HG03097 (cell line): ENCODE results near the gene TMED8.
A peak's percentile ranks its signal among the peaks of the same experiment; 100 is the strongest.
"Not testable (repeated sequence)": the region's sequence is repeated elsewhere in the genome, so short reads cannot be mapped to it uniquely, and the experiment has no call there.

ENCODE experiments used
- ATAC-seq: cut with Tn5 transposase; IDR thresholded peaks from one replicate; pipeline ENCODE4 v1.9.1; 2021; ENCODE audit not compliant: unreplicated experiment, low FRiP score

TMED8 gene

DNA sequence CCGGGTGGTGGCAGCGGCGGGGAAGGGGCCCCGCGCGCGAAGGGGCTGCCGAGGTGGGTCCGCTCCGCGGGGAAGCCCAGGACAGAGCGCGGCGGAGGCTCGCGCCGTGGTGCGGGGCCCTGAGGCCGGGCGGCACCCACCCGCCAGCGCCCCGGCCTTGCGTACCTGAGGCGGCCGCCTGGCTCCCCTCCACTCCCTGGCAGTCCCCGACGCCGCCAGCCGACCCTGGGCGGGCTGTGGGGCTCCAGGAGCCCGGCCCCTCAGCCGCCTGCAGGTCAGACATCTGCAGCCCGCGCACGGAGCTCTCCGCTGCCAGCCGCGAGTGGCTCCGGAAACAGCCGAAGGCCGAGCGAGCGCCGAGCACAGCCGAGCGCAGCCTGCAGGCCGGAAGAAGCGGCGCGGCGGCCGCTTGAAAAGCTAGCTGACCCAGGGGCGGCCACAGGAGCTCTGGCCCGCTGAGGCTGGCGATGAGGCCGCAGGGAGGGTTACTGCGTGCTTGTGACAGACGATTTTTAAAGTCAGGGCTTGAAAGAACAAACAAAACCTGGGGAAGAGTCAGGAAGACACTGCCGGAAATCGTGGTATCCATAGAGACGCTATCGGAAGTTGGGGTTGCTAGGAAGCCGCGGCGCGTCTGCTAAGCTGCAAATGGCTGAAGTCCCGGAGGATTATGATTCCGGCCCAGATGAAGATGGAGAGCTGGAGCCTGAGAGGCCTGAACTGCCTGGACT, at the start of gene TMED8, which contains the start of gene SAMD15:
Gene TMED8, minus strand, starts transcription at position 324 of the 731 bp plus-strand sequence. Its CDS starts 41 bp downstream, at position 283.
Gene SAMD15, plus strand, starts transcription at position 609 of the 731 bp plus-strand sequence. Its CDS starts 40 bp downstream, at position 649.
- peak; percentile 72 for ATAC-seq

- ATAC-seq: no peak
Measured at GRCh38 chr14:77426396-77426795, 49.5 kb upstream of the TMED8 start.

DNA sequence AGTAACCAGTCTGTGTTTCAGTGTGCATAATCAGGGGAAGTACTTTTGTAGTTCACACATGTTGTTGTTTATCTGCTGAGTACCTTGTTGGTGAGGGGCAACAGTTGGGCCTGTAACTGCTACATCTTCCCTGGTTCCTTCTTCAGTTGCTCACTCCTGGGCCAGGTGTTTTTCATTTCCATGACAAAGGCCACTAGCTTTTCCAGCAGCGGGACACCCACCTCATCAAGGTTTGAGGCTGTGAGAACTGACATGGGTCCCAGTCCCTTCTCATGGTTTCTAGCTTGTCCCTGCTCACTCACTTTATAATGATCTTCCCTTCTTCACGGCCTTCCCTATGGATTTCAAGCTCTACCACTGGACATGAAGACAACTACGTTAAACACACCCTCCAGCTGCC, 48.0 kb upstream of the TMED8 start:
- ATAC-seq: no peak

- ATAC-seq: no peak
Measured at GRCh38 chr14:77423423-77423822, 46.5 kb upstream of the TMED8 start, which contains the start of gene NOXRED1. NOXRED1 (minus strand) TSS chr14:77423523; CDS start chr14:77422889, 634 bp downstream.

DNA sequence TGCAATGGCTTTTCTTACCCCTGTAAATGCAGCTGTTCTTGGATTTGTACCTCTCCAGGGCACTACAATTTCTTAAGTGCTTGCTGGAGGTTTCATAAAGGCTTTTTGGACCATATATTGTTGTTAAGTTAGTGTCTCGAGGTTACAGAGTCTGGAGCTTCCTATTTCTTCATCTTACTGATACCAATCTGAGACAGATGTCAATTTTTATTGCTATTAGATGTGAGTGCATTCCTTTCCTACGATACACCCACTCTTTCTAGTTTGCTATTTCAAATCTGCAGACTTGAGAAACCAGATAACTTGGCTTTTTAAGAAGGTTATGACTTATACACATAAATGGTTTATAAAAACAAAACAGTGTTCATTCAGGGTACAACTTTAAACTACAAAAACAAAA, 44.3 kb upstream of the TMED8 start:
- no peak for ATAC-seq

DNA sequence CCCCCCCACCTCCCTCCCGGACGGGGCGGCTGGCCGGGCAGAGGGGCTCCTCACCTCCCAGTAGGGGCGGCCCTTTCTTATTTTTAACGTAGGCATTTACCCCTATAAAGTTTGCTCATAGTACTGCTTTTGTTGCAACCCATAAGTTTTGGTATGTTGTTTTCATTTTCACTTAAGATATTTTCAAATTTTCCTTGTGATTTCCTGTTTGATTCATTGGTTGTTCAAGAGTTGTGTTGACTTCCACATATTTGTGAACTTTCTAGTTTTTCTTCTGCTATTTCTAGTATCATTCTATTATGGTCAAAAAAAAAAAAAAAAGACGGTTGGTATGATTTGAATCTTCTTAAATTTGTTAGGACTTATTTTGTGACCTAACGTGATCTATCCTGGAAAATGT, 39.9 kb upstream of the TMED8 start:
- ATAC-seq: no peak

DNA sequence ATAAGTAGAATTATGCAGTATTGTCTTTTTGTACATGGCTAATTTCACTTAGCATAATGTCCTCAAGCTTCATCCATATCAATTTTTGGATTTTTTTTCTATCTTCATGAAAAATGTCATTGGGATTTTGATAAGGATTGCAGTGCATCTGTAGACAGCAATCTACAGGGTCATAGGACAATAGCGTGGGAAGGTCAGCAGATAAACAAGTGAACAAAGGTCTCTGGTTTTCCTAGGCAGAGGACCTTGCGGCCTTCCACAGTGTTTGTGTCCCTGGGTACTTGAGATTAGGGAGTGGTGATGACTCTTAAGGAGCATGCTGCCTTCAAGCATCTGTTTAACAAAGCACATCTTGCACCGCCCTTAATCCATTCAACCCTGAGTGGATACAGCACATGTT, 39.2 kb upstream of the TMED8 start:
- ATAC-seq: not testable (repeated sequence)

DNA sequence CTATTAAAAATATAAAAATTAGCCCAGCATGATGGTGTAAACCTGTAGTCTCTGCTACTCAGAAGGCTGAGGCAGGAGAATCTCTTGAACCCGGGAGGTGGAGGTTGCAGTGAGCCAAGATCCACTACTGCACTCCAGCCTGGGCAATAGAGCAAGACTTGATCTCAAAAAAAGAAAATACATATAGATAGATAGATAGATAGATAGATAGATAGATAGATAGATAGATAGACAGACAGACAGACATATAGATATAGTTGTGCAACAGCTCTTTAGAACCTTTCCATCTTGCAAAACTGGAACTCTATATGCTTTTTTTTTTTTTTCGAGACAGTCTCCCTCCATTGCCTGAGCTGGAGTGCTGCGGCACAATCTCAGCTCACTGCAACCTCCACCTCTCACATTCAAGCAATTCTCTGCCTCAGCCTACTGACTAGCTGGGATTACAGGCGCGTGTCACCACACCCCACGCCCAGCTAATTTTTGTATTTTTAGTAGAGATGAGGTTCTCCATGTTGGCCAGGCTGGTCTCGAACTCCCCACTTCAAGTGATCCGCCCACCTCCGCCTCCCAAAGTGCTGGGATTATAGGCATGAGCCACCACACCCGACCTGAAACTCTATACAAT, 38.6 kb upstream of the TMED8 start:
- not testable (repeated sequence) for ATAC-seq

DNA sequence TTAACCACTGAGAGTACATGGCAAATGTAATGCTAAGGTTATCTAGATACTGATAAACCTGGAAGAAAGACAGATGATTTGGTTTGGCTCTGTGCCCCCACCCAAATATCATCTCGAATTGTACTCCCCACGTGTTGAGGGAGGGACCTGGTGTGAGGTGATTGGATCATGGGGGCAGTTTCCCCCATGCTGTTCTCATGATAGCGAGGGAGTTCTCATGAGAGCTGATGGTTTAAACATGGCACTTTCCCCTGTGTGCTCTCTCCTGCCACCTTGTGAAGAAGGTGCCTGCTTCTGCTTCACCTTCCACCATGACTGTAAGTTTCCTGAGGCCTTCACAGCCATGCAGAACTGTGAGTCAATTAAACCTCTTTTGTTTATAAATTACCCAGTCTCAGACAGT, 32.2 kb upstream of the TMED8 start:
- ATAC-seq: no peak

DNA sequence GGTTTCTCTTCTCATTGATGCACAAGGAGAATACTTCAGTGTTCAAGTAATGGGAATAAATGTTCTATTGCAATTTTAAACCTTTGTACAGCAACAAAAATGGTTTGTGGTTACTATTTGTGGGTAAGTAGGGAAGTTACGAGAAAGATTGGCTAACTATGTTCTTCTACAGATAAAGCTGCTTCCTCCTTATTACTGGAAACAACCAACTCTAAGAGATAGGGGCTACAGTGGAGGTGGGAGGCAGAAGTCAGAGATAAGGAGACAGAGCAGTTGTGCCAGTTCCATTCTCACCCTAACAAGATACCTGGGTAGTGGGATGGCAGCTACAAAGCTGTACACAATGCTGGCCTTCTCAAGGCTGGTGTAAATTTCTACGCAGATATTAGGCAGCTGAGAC, 30.3 kb upstream of the TMED8 start:
- no peak for ATAC-seq

DNA sequence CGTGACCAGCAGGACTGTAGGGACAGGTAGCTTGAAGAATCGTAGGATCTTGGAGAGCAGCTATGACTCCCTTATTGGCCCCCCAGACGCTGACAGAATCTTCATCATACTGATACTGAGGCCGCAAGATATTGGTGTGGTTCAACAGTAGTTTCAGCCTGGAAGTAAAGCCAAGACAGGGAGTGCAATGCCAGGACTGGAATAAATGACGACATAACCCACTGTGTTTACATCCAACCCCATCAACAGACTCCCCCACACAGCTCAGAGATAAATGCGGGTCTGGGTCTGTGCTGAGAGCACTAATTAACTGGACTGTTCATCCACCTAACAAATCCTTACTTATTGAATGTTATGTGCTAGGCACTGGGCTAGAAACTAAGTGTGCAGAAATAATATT, 29.8 kb upstream of the TMED8 start:
- no peak for ATAC-seq

- no peak for ATAC-seq
Measured at GRCh38 chr14:77406086-77406485, 29.2 kb upstream of the TMED8 start.

DNA sequence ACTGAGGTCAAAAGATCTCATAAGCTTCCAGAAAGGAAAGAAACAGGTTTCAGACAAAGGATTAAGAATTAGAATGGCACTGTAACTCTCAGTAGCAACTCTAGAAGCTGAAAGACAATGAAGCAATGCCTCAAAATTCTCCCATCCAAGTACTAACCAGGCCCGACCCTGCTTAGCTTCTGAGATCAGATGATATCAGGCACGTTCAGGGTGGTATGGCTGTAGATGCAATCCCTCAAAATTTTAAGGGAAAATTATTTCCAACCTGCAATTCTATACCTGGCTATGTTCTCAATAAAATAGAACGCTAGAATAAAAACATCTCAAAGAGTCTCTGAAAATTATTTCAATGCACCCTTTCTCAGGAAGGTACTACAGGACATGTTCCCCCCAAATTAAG, 26.9 kb upstream of the TMED8 start:
- ATAC-seq: no peak

- ATAC-seq: no peak
Measured at GRCh38 chr14:77400216-77400615, 23.3 kb upstream of the TMED8 start.

- no peak for ATAC-seq
Measured at GRCh38 chr14:77390188-77390587, 13.3 kb upstream of the TMED8 start.

- no peak for ATAC-seq
Measured at GRCh38 chr14:77378701-77379100, 1.8 kb upstream of the TMED8 start.

DNA sequence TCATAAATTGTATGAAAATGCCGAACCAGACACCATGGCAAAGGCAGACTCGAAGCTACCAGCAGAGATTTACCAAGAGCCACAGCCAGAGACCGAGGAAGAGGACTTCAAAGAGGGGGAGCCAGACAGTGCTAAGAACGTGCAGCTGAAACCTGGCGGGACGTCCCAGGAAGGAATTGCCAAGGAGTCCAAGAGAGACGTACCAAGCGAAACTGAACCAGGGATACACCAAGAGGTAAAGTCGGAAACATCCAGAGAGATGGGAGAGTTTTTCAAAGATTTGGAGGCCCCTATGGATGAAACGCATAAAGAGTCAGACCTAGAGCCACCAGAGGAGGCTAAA, 579 bp upstream of the TMED8 start:
- ATAC-seq: no peak

- ATAC-seq: peak; percentile 11
Measured at GRCh38 chr14:77375973-77376770, 722 bp downstream of the TMED8 start.

DNA sequence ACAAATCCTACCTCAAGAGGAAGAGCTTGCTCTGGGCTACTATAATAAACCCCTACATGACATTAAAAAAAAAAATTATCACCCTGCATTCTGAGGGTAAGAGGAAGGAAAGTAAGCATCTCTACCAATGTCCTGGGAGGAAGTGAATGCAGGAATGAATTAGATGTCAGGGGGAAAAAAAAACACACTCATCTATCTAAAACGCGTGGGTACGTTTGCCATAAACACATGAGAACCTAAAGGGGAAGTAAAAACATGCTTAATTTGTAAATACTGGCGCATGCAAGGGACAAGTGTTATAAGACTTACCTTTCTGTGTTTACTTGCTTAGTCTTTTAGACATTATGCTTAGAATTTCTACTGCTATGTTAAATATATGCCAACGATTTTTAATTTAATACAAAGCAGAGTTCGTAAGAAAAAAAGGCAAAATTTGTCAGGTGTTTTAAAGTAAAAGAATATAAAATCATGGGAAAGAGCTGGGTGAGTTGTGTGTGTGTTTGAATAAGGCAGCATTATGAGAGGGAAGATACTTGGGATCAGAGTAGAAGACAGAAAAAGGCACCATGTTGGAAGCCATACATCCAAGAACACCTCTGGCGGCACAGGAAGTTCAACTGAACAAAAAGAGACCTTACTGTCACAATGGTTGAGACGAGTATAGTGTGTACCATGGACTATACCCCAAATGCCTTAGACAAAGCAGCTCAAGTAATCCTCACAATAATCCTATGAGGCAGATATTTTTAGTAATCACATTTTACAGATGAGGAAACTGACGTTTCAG, 1.5 kb downstream of the TMED8 start:
- no peak for ATAC-seq

GRCh38 chr14:77372304-77372841, 4.5 kb downstream of the TMED8 start:
- ATAC-seq: peak; percentile 39
